Skeletal muscle tissue (tissue), 4 donors: ENCODE data around the gene DNAJB6. TPM values are rescaled to one million over a fixed set of nuclear protein-coding genes. Genes with fewer than 3 reads are reported as not detected.
"Not testable (repeated sequence)": the region's sequence is repeated elsewhere in the genome, so short reads cannot be mapped to it uniquely, and the experiment has no call there.

Experiments used
- H3K27ac ChIP-seq: one replicate; pipeline ENCODE4 v1.7.0; 2013; ENCODE audit warnings: mild to moderate bottlenecking, low read depth, low read length, inconsistent platforms
- H3K27me3 ChIP-seq, 3 donors: one replicate each; pipeline ENCODE4 v1.7.0; 2013; ENCODE audit warnings: low read length in 3 of 3; ENCODE audit not compliant: control insufficient read depth in 3 of 3, insufficient read depth in 3 of 3
- H3K36me3 ChIP-seq, 3 donors: one replicate each; pipeline ENCODE4 v1.7.0; 2013; ENCODE audit warnings: low read length in 3 of 3; ENCODE audit not compliant: control insufficient read depth in 3 of 3, insufficient read depth in 3 of 3
- H3K4me1 ChIP-seq, 3 donors: one replicate each; pipeline ENCODE4 v1.7.0; 2013; ENCODE audit warnings: low read length in 3 of 3, mild to moderate bottlenecking in 3 of 3; ENCODE audit not compliant: control insufficient read depth in 3 of 3, insufficient read depth in 3 of 3
- H3K4me3 ChIP-seq, 3 donors: one replicate each; pipeline ENCODE4 v1.7.0; 2013; ENCODE audit warnings: low read length in 3 of 3
- H3K9ac ChIP-seq, 3 donors: one replicate each; pipeline ENCODE4 v1.7.0; 2013; ENCODE audit warnings: low read length in 3 of 3, mild to moderate bottlenecking in 3 of 3, moderate library complexity in 2 of 3, low read depth in 1 of 3
- H3K9me3 ChIP-seq, 3 donors: one replicate each; pipeline ENCODE4 v1.7.0; 2013; ENCODE audit warnings: low read length in 3 of 3; ENCODE audit not compliant: control insufficient read depth in 3 of 3
- total RNA-seq: library from RNA; depleted of rRNA; stranded (reverse); fragments of >200 nt; gene quantifications from one replicate; pipeline ENCODE4 v1.2.3, GENCODE V29; 2014
- donor health status: Osteomylitis.

DNAJB6 gene
- total RNA-seq, 1 donor from 2014 or later, result 68.9 TPM

DNA sequence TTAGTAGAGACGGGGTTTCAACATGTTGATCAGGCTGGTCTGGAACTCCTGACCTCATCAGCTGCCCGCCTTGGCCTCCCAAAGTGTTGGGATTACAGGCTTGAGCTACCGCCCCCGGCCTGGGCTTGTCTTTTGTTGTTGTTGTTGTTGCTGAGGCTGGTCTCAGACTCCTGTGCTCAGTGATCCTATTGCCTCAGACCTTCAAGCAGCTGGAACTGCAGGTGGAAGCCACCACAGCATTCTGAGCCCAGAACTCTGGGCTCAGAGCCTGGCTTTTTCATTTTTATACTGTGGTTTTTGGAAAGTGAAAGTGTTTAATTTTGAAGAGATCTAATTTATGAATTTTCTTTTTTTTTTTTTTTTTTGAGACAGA, 16.2 kb upstream of the DNAJB6 start:
- Histone ChIP-seq H3K9ac (no peak overlapping the region), H3K27me3 (peaks cover 0 to 3% (median 0%) of the 10 kb centered on the region in 3 donors), H3K9me3 (no peaks in the 10 kb centered on the region), H3K27ac (no peak overlapping the region), H3K4me1 (peaks cover 0 to 5% (median 0%) of the 10 kb centered on the region in 3 donors), H3K36me3 (no peaks in the 10 kb centered on the region), H3K4me3 (no peak overlapping the region)

DNA sequence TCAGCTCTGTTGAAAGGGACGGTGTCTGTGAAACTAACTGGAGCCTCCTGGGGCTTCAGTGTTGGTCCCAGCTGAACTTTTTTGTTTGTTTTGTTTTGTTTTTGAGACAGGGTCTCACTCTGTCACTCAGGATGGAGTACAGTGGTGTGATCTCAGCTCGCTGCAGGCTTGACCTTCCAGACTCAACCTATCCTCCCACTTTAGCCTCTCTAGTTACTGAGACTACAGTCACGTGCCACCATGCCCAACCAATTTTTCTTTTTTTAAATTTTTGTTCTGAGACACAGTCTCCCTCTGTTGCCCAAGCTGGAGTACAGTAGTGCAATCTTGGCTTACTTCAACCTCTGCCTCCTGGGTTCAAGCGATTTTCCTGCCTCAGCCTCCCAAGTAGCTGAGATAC, 13.4 kb upstream of the DNAJB6 start:
- Histone ChIP-seq H3K4me1 (peaks cover 0 to 5% (median 0%) of the 10 kb centered on the region in 3 donors), H3K27me3 (peaks cover 0 to 3% (median 0%) of the 10 kb centered on the region in 3 donors), H3K4me3 (no peak overlapping the region), H3K36me3 (no peaks in the 10 kb centered on the region), H3K27ac (no peak overlapping the region), H3K9ac (no peak overlapping the region), H3K9me3 (no peaks in the 10 kb centered on the region)

DNA sequence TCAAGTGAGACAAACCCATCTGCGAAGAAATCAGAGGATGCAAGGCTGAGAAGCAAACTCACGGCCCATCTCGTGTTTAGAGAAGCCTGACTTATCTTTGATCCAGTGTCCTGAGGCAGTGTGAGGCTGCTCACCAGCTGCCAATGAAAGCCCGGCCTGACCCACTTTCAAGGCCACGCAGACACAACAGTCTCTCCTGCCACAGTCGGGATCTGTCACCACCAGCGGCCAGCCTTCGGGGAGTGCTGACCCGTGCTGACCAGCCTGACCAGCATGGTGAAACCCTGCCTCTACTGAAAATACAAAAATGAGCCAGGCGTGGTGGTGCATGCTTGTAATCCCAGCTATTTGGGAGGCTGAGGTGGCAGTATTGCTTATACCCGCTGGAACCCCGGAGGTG, 7.4 kb upstream of the DNAJB6 start:
- H3K9me3 ChIP-seq, result no peaks in the 10 kb centered on the region
- no peaks in the 10 kb centered on the region for H3K4me1 ChIP-seq
- H3K27ac ChIP-seq, result no peak overlapping the region
- H3K9ac ChIP-seq, result no peak overlapping the region
- H3K36me3 ChIP-seq, result no peaks in the 10 kb centered on the region
- no peak overlapping the region for H3K4me3 ChIP-seq
- H3K27me3 ChIP-seq, result peaks cover 0 to 5% (median 3%) of the 10 kb centered on the region in 3 donors

DNA sequence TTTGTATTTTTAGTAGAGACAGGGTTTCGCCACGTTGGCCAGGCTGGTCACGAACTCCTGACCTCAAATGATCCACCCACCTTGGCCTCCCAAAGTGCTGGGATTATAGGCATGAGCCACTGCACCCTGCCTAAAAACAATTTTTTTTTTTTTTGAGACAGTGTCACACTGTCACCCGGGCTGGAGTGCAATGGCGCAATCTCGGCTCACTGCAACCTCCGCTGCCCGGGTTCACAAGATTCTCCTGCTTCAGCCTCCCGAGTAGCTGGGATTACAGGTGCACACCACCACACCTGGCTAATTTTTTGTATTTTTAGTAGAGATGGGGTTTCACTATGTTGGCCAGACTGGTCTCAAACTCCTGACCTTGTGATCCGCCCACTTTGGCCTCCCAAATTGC, 6.2 kb upstream of the DNAJB6 start:
- not testable (repeated sequence) for H3K4me3 ChIP-seq, H3K9me3 ChIP-seq, H3K36me3 ChIP-seq, H3K27me3 ChIP-seq, H3K4me1 ChIP-seq, H3K9ac ChIP-seq, H3K27ac ChIP-seq

DNA sequence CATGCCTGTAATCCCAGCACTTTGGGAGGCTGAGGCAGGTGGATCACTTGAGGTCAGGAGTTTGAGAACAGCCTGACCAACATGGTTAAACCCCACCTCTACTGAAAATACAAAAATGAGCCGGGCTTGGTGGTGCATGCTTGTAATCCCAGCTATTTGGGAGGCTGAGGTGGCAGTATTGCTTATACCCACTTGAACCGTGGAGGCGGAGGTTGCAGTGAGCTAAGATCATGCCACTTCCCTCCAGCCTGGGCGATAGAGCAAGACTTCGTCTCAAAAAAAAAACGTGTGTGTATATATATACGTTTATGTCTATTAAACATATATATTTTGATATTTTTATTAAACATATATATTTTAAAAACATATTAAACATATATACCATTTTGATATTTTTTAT, 5.8 kb upstream of the DNAJB6 start:
- not testable (repeated sequence) for H3K27me3 ChIP-seq, H3K27ac ChIP-seq, H3K9me3 ChIP-seq, H3K4me1 ChIP-seq, H3K36me3 ChIP-seq, H3K4me3 ChIP-seq, H3K9ac ChIP-seq

DNA sequence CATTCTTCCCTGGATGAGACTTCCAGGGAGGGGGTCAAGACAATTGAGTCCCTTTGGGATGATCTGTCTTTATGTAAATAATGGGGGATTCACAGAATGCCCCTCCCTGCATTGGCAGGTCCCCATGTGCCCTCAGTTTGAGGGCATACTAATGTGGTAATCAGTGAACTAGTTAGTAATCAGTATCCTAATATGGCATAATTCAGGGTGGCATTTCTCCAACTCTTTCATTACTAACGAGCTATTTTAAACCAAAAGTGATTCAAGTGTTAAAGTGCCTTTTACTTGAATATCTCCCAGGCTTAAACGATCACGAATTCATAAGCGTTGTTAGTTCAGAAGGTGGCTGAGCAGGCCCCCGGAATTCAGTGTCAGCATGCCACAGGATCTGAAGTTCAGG, 1.6 kb upstream of the DNAJB6 start:
- Histone ChIP-seq H3K9ac (no peak overlapping the region), H3K4me3 (no peak overlapping the region), H3K4me1 (peaks cover 20 to 32% (median 26%) of the 10 kb centered on the region in 3 donors), H3K27ac (no peak overlapping the region), H3K9me3 (no peaks in the 10 kb centered on the region), H3K27me3 (no peaks in the 10 kb centered on the region), H3K36me3 (no peaks in the 10 kb centered on the region)

DNA sequence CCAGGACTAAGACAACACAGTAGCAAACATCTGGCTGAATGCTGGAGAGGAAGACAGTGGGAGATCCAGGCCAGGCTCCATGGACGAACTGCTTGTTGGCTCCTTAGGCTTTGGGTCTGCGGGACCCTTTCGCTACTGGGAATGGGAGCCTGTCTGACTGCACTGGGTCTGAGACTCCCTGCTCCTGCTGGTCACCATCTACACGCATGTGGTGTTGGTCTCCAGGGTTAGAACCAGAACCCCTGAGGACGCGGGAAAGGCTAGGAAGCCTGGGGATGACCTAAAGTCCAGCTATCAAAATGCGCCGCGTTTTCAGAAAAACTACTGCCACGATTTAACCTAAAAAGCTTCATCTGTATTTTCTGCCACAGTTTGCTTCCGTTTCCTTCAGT, 817 bp upstream of the DNAJB6 start:
- Histone ChIP-seq H3K4me1 (peaks cover 21 to 40% (median 30%) of the 10 kb centered on the region in 3 donors), H3K27me3 (no peaks in the 10 kb centered on the region), H3K27ac (peak overlapping the region; percentile 92), H3K9me3 (no peaks in the 10 kb centered on the region), H3K4me3 (peak overlapping the region; percentile 72 to 83 (median 75)), H3K36me3 (no peaks in the 10 kb centered on the region), H3K9ac (peak overlapping the region; percentile 74 to 82 (median 76))

DNA sequence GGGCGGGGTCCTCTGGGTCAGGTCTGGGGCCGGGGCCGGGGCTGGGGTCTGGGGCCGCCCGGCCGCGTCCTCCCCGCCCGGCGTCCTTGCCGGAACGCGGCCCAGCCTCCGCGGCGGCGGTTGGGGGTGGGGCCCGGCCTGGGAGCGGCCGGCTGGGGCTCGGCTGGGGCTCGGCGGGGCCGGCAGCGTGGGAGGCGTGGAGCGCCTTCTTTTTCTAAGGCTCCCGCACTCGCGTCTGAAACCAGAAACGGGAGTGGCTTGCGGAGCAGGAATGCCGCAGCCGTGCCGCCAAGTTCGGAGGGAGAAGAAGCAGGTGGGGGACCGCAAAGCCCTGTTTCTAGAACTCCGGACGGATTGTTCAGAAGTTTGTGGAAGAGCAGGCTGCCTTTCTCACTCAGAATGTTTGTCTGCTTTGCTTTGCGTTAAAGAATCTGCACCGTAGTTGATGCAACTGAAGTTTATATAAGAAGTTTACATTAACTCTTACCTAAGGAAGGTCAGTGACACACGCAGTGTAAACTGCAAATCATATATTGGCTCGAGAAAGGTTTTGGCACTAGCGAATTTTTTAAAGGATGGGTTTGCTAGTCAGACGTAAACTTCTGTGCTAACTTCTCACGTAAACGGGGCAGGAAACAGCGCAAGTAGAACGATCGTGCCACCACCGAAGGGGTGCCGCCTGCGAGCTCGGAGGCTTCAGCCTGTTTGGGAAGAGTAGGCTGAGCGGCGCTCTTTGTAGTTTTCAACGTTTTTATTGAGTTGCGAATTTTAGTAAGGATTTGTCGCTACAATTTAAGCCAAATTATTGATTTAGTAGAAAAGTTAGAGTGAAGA, 729 bp downstream of the DNAJB6 start:
- H3K27ac ChIP-seq, result peak overlapping the region; percentile 92
- peak overlapping the region; percentile 78 to 82 (median 82) for H3K9ac ChIP-seq
- no peaks in the 10 kb centered on the region for H3K9me3 ChIP-seq
- no peaks in the 10 kb centered on the region for H3K36me3 ChIP-seq
- no peaks in the 10 kb centered on the region for H3K27me3 ChIP-seq
- H3K4me1 ChIP-seq, result peaks cover 23 to 40% (median 34%) of the 10 kb centered on the region in 3 donors
- H3K4me3 ChIP-seq, result peak overlapping the region; percentile 72 to 86 (median 83)

DNA sequence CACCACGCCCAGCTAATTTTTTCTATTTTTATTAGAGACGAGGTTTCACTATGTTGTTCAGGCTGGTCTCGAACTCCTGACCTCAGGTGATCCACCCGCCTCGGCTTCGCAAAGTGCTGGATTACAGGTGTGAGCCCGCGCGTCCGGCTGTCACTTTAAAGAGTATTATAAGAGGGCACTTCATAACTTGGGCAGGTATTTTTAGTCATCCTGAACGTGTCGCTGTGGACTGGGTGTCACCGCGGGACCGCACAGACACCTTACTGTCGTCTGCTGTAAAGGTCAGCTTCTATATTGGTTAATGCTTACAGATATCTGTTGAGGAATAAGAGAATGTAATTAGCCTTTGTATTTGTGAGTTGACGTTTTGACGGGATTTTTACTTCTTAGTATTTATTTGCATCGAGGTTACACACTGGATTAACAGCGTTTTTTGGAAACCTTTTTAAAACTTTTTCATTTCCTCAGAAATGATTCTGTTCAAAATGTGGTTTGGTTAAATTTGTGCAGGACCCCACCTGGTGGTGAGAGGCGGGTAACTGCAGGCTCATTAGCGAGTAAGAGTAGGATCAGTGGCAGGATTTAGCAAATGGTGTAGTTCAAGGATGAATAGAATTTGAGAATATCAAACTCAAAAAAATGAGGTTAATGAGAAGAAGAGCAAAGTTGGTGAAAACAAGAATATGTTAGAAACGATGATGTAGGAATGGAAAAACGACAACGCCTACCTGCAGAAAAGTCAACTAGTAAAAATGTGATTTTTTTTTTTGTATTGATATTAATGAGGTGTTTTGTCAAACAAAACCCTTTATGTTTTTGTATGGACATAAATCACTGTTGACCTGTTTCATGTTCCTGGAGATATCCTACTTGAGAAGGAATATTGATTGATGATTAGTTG, 3.2 kb downstream of the DNAJB6 start:
- Histone ChIP-seq H3K9ac (peak overlapping the region in 2 of 3 donors; percentile 24 to 69), H3K36me3 (no peaks in the 10 kb centered on the region), H3K4me3 (peak overlapping the region in 2 of 3 donors; percentile 38 to 41), H3K9me3 (no peaks in the 10 kb centered on the region), H3K27ac (peak overlapping the region; percentile 92), H3K27me3 (no peaks in the 10 kb centered on the region), H3K4me1 (peaks cover 25 to 44% (median 34%) of the 10 kb centered on the region in 3 donors)
